Suppressor macrophage (primary cell): ENCODE data around the gene OPCML.

ENCODE experiments used
- DNase-seq, 4 experiments: peaks; one replicate each; pipeline ENCODE4 v3.0.0-alpha.2; 2020 to 2022

Gene OPCML

GRCh38 chr11:132644520-132645239 lies 887.6 kb downstream of the OPCML start:
- DNase-seq, result no peak

- no peak for DNase-seq
Observed at GRCh38 chr11:132643239-132643638, 889.1 kb downstream of the OPCML start.

GRCh38 chr11:132640952-132641351 lies 891.3 kb downstream of the OPCML start:
- DNase-seq, result no peak

DNA sequence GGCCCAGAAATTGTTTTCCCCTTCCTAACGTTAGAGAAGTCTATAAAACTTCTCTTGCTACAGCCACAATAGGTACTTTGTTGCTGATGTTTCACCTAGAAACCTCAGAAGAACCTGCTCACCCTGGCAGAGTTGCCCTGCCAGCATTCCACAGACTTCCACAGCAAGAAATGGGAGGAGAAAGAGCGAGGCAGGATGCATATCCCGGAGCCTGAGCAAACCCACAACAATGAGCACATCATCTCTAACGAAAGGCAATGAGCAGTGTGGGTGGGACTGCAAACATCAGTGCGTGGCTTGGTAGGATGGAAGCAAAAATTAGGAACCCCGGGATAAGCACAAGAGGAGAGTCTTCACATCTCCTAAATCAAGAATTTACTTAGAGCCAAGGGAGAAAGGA lies 892.3 kb downstream of the OPCML start:
- no peak for DNase-seq

GRCh38 chr11:132639403-132639802 lies 892.9 kb downstream of the OPCML start:
- DNase-seq, result no peak

DNA sequence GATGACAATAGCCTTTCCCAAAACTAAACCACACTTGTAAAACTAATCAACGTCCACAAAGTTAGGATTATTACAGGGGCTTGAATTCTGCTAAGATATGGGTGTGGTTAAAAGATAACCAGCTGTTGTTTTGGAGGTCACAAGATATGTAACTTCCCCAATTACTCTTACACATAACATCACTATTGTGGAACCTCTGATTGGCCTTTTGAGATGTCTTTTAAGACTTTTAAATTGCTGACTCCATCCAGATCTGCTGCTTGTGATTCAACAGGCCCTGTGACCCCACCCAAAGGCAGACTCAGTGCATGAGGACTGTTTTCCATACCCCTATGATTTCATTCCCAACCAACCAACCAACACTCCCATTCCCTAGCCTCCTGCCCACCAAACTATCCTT lies 893.9 kb downstream of the OPCML start:
- DNase-seq, result no peak

DNA sequence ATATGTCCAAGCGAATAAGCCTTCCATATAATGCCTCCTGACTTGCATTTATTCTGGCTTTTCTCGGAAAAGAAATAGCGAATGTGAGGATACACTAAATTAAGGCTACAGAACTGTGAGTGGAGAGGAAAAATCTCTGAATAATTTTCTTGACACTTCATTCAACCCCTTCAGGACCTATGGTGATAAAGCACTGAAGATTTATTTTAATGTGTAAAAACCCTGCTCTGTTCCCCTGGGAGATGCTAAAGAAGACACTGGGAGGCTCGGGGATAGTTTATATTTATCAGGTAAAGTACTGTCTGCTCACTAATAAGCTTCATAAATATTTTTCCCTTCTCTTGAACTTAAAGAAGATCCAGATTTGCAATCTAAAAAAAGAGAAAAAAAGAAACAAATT lies 895.8 kb downstream of the OPCML start:
- no peak for DNase-seq

- DNase-seq, result no peak
Observed at GRCh38 chr11:132632641-132633124, 899.6 kb downstream of the OPCML start.

DNA sequence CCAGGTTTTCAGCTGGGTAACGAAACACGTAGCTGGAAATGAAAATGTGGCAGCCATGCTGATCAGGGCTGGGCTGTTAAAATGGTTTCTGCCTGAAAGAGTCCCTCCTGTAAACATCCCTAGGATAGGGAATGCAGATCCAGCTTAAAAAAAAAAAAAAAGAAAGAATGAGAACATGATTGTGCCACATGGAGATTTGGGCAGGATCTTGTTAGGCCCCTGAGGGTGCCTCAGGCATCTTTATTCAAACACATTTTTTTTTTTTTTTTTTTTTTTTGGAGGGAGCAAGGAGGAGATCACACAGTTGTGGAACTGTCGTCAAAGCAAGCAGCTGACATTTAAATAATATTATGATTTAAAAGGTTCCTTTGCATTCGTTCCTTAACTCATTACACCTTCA lies 900.3 kb downstream of the OPCML start:
- no peak for DNase-seq

DNA sequence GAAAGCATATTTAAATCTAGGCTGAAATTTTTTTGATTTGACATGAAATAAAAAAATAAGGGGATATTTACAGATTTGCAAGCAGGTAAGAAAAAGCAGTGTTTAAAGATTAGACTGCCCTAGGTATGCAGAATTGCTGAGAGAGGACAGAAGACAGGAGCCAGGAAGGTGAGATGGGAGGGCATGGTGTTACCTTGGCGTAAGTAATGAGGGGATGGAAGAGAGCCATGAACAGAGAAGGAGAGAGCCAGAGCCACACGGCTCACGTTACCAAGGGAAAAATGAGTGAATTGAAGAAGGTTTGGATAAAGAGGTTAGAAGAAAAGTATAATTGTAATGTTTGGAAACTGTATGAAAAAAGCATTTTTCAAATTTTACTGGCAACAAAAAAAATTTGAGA lies 904.3 kb downstream of the OPCML start:
- DNase-seq, result no peak

DNA sequence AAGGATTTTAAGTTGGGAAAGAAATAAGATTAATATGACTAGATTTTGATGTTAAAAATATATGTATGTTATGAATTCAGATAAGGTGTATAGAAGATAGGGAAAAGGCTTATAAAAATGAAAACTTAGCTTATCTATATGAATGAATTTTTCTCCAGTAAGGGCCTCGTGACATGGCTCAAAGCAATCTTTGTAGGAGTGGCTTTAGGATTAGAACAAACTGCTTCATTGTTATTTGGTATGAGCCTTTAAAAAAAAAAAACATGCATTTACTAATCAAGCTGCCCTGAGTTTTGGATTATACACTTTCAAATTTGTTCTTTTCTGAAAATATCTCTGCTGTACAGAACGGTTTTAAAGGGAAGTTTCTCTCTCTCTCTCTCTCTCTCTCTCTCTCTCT lies 905.9 kb downstream of the OPCML start:
- DNase-seq, result no peak

DNA sequence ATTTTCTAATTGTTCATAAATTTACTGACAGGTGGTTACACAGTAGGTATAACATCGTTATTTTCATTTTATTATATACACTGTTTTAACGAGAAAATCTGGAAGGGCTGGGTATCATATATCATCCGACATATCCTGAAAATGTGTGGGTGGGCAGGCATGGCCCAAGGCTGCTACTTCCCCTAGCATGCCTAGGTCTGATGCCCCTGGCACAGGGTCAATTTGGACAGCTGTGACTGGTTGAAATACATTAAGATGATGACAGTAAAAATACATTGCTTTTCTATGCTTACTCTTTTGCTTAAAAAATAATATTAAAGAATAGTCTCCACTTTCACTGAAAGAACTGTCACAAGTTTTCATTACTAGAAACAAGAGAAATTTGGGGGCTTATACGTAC lies 908.8 kb downstream of the OPCML start:
- no peak for DNase-seq

DNA sequence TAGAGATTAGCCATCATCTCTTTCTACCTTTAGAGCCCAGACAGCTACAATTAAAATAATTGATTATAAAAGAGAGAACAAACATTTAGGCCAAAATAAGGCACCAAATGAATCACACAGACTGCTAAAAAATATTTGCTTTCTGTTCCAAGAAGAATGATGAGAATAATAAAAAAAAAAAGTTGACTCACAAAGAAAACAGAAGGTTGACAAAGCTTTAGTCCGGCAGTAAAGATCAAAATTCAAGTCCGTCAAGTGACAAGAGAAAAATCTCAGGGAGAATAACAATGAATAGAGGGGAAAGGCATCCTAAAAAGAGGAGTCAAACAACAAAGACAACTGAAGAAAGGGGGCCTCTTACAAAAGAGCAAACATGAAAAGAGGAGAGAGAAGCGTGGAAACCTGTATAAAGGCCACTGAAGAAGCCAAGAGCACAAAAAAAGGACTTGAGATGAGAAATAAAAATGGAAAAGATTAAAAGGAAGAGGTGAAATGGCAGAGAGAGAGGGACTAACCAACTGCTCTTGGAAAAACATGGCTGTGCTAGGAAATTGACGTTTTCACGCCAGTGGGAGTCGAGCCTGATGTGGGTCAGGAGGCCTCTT lies 910.2 kb downstream of the OPCML start:
- no peak for DNase-seq

DNA sequence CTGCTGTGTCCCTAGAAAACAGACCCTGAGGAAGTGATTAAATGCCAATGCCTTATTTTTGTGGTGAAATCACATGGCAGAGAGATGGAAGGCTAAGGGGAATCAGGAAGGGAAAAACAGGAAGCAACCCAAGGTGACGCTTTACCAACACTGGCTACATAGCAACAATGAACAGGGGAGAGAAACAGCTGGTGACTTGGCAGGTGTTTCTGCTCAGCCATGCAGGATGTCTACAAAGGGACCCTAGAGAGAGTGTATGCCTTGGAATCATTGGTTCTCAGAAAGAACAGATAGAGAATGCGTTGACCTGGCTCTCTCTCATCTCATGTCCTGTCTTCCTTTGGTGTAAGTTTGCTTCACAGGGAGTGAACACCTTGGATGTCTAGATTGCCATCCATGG lies 911.9 kb downstream of the OPCML start:
- DNase-seq, result no peak

DNA sequence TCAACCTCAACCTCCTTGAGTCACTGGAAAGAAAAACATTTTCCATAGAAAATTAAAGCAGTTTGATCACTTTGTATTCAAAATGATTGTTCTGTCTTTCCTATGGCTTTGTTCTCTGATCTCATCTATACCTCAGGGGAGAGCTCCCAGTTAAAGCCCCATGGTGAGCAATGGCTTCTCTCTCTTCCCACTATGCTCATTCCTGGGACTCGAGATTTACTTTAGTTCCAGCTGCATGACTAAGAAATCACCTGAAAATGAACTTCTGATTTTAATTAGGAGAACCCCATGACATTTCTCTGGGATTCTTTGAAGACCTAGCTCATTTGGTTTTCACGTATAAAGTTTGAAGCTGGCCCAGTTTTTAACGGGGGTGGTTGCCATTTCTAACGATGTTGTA lies 921.5 kb downstream of the OPCML start:
- DNase-seq, result no peak

GRCh38 chr11:132610216-132610615 lies 922.1 kb downstream of the OPCML start:
- no peak for DNase-seq

GRCh38 chr11:132607575-132607974 lies 924.7 kb downstream of the OPCML start:
- DNase-seq, result no peak

DNA sequence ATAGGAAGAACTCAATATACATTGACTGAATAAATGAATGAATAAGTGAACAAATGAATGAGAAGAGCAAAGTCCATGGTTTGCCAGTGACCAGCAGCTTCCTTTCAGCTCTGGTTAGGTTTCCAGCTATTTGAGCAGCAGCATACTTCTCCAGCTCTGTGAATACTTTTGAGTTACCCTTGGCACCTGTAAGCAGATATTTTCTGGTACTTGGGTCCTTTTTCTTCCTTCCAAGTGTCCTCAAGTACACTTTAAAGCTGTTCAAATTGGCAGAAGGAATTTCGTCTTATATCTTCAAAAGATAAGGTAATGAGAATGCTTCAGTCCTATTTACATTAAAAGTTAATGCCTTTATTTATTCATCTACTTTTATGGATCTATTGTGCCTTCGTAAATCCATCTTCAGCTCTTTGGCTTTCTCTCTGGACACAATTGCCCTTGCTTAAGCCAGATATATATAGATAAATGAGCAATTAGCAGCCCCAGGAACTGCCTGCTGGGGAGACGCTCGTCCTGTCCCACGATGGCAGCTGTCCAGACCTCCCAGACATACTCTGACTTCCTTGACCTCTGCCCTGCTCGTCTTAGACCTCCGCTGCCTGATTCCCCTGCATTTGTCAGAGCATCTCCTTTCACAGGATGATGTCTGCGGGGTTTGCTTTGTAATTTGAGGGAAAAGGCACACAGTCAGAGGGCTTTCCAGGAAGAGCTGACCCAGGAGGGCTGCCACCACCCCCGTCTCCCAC lies 926.3 kb downstream of the OPCML start:
- no peak for DNase-seq

DNA sequence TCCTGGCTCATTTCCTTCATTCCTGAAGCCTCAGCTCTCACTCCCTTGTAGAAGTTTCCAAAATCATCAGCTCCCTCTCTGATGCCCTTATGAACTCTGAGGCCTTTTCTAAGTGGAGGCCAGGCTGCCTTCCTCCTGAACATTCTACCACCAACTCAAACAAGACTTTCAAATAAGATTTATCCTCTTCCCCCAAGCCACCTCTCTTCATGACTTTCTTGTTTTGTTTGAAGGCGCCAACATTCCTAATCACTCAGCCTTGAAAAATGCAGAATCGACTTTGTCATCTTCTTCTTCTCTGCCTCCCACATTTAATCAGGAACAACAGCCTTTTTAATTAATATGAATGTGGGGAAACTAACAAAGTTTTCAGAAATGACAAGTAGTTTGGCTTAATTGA lies 927.9 kb downstream of the OPCML start:
- DNase-seq, result no peak

- no peak for DNase-seq
Observed at GRCh38 chr11:132601875-132602274, 930.4 kb downstream of the OPCML start.

GRCh38 chr11:132595711-132596134 lies 936.6 kb downstream of the OPCML start:
- DNase-seq, result no peak

DNA sequence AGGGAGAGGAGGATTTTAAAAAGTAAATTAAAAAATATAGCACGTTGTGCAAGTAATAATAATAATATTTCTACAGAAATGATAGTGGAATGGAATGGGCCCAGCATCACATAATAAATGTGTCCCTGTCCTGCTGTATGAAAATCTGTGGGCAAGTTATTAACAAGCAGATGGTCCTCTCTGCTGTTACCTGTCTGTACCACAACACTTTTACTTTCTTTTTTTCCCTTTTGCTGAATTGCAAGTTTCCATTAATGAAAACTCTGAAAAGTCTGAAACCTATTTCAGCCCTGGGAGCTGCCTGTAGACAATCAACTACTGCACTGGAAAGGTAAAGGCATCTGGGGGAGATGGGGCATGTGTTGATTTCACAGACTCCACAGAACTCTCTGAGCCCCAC lies 937.1 kb downstream of the OPCML start:
- no peak for DNase-seq

- no peak for DNase-seq
Observed at GRCh38 chr11:132590986-132591385, 941.3 kb downstream of the OPCML start.

GRCh38 chr11:132590554-132590953 lies 941.7 kb downstream of the OPCML start:
- DNase-seq, result no peak
